GM12872 (cell line): ENCODE data around the gene ALDH8A1.

Source experiments
- TF ChIP-seq, protein P1 (sequence below): IDR thresholded peaks from 3 replicates; pipeline ENCODE4 v1.5.1; 2011; ENCODE audit warnings: low read depth, mild to moderate bottlenecking, low read length, moderate library complexity; ENCODE audit not compliant: insufficient read depth

ALDH8A1 gene

DNA sequence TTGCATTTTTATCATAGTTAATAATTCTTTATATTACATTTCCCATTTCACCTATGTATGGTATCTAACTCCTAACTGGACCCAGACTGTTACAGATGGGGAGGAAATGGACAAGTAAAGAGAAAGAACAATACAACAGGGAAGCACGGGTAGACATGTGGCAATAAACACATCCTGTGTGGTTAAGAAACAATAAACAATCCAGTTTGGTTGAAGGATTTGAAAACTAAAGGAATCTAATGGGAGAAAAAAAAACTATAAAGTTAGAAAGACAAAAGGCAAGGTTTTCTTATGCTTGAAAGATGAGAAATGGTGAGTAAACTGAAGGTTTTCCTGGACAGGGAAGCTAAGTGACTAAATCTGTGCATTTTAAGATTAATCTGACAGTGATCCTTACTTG, 34.9 kb upstream of the ALDH8A1 start:
- TF ChIP-seq, protein P1, sequence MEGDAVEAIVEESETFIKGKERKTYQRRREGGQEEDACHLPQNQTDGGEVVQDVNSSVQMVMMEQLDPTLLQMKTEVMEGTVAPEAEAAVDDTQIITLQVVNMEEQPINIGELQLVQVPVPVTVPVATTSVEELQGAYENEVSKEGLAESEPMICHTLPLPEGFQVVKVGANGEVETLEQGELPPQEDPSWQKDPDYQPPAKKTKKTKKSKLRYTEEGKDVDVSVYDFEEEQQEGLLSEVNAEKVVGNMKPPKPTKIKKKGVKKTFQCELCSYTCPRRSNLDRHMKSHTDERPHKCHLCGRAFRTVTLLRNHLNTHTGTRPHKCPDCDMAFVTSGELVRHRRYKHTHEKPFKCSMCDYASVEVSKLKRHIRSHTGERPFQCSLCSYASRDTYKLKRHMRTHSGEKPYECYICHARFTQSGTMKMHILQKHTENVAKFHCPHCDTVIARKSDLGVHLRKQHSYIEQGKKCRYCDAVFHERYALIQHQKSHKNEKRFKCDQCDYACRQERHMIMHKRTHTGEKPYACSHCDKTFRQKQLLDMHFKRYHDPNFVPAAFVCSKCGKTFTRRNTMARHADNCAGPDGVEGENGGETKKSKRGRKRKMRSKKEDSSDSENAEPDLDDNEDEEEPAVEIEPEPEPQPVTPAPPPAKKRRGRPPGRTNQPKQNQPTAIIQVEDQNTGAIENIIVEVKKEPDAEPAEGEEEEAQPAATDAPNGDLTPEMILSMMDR: no peak

DNA sequence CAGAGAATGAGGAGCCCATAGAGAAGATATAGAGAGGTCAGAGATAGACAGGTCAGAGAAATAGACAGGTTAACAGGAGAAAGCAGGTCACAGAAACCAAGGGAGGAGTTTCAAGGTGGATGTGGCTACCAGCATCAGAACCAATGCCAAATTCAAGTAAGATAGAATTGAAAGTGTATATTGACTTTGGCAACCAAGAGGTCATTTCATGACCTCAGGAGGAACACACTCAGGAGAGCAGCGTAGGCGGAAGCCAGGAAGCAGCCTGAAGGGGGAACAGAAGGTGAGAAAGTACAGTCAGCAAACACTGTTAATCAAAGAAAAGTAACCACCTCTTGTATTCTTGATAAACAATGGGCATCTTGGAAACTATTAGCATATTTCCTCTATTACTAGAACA, 33.9 kb upstream of the ALDH8A1 start:
- TF ChIP-seq, protein P1: no peak

DNA sequence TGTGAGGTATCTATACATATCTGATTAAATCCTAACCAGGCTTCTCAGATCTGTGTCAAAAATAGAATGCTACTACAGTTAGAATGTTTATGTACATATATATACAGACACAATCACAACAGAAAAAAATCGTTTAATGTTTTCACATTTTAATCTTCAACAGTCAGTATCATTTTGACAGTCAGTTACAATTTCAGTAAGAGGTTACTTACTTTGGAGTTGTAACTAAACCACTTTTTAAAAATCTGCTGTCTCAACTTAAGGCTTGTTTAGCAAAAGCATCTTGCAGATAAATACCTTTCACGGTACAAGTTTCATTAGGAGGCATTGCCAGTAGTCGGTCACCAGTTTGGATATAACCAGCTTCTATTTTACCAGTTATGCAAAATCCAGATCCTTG, 32.3 kb upstream of the ALDH8A1 start:
- TF ChIP-seq, protein P1: no peak

DNA sequence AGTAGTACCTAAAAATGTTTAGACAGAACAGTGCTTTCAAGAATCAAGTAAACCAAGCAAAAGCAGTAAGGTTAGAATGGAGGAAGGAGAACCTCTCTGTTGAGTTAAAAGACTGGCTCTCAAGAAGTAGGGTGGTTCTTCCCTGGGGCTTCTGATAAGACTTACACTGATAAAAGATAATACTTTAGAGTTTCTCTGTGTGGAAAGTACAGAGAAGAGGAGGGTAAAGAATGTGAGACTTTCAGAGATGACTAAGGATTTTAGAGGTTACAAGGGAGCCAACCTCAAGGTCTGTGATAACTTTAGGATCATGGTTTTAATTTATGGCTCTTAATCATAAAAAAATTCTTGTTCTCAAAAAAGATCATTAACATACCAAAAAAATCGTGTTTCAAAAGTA, 30.9 kb upstream of the ALDH8A1 start:
- TF ChIP-seq, protein P1: no peak

DNA sequence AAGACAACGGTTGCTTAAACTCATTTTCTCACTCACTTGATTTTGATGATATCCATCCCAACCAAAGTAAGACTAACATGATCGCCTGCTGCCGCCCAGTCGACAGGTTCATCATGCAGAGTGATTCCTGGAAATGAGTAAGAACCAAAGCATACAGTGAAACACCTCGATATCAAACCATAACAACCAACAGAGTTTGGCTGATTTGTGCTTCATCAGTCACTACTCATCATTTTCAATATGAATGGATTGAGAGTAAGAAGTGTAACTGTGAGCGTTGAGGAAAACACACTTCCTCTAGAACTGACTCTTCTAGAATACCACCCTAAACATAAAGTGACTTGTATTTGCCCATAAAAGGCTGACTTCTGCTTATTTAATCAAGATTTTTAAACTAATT, 29.2 kb upstream of the ALDH8A1 start:
- TF ChIP-seq, protein P1: no peak

DNA sequence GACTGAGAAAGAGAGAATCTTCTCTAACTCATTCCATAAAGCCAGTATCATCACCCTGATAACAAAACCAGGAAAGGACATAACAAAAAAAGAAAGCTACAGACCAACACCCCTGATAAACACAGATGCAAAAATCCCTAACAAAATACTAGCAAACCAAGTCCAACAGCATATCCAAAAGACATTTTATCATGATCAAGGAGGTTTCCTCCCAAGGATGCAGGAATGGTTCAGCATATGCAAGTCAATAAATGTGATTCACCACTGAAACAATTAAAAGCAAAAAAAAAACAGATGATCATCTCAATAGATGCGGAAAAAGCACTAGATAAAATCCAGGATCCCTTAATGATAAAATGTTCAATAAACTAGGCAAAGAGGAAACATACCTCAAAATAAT, 24.5 kb upstream of the ALDH8A1 start:
- TF ChIP-seq, protein P1: no peak

DNA sequence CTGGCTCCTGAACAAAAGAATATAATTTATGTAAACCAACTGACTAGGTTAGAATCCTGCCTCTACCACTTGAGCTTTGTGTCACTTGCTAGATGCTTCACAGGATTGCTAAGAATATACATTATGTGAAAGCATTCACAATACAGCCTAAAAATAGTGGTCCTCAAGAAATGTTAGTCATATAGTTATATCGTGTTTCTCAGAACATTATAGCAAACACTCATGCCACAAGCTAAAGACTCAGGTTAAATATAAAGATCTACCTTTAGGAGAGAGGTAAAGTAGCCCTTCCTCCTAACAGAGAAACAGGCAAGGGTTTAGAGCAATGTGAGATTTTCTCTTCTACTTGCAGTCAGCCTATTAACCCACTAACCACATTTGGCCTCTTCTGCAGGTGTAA, 17.8 kb upstream of the ALDH8A1 start:
- TF ChIP-seq, protein P1: no peak
